Measurements from ENCODE around the gene PNKP.

GRCh38 chr19:49844138-49845095 lies 23.0 kb downstream of the PNKP start:
- TF ChIP-seq, protein P1, sequence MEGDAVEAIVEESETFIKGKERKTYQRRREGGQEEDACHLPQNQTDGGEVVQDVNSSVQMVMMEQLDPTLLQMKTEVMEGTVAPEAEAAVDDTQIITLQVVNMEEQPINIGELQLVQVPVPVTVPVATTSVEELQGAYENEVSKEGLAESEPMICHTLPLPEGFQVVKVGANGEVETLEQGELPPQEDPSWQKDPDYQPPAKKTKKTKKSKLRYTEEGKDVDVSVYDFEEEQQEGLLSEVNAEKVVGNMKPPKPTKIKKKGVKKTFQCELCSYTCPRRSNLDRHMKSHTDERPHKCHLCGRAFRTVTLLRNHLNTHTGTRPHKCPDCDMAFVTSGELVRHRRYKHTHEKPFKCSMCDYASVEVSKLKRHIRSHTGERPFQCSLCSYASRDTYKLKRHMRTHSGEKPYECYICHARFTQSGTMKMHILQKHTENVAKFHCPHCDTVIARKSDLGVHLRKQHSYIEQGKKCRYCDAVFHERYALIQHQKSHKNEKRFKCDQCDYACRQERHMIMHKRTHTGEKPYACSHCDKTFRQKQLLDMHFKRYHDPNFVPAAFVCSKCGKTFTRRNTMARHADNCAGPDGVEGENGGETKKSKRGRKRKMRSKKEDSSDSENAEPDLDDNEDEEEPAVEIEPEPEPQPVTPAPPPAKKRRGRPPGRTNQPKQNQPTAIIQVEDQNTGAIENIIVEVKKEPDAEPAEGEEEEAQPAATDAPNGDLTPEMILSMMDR (conservative IDR thresholded peaks at IDR 0.05), result no peak
- no peak for TF ChIP-seq ZFX (IDR thresholded peaks at IDR 0.05)

All from C4-2B (cell line).